ENCODE data around the gene DUSP6. TPM values are rescaled to one million over a fixed set of nuclear protein-coding genes. Genes with fewer than 3 reads are reported as not detected.

DUSP6 gene
- total RNA-seq, 1 donor from 2014 or later: 51.1 TPM

DNA sequence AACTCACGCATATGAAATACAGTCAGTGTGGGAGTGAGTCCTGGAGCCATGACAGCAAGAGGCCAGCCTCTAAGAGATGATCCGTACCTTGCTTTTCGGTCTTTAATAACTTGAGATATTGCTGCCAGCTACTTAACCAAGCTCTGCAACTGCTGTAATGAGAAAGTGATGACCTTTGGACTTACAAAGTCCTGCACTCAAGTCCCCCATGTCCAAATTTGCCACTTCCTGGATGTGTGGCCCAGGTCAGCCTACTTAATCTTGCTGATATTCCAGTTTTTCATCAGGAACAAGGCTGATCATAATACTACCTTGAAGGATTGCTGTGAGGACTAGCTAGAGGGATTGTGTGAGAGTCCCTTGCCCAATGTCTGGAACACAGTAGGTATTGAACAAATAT, 33.8 kb upstream of the DUSP6 start:
- no peaks in the 10 kb centered on the region for H3K9me3 ChIP-seq
- H3K36me3 ChIP-seq: no peaks in the 10 kb centered on the region
- no peak for DNase-seq (ENCODE audit: extremely low spot score in 2 of 2)
- intact Hi-C loops (cut with DNase I): no loop called here
- no peak overlapping the region for H3K27ac ChIP-seq
- H3K27me3 ChIP-seq: no peaks in the 10 kb centered on the region
- peaks cover 26% of the 10 kb centered on the region for H3K4me1 ChIP-seq
- no peak for TF ChIP-seq POLR2A (IDR thresholded peaks at IDR 0.05)
- TF ChIP-seq POLR2AphosphoS5 (IDR thresholded peaks at IDR 0.05; ENCODE audit: insufficient read depth in 1 of 2, low read depth in 1 of 2): no peak
- TF ChIP-seq, protein P1, sequence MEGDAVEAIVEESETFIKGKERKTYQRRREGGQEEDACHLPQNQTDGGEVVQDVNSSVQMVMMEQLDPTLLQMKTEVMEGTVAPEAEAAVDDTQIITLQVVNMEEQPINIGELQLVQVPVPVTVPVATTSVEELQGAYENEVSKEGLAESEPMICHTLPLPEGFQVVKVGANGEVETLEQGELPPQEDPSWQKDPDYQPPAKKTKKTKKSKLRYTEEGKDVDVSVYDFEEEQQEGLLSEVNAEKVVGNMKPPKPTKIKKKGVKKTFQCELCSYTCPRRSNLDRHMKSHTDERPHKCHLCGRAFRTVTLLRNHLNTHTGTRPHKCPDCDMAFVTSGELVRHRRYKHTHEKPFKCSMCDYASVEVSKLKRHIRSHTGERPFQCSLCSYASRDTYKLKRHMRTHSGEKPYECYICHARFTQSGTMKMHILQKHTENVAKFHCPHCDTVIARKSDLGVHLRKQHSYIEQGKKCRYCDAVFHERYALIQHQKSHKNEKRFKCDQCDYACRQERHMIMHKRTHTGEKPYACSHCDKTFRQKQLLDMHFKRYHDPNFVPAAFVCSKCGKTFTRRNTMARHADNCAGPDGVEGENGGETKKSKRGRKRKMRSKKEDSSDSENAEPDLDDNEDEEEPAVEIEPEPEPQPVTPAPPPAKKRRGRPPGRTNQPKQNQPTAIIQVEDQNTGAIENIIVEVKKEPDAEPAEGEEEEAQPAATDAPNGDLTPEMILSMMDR (IDR thresholded peaks at IDR 0.05): no peak
- H3K4me3 ChIP-seq: no peak overlapping the region

DNA sequence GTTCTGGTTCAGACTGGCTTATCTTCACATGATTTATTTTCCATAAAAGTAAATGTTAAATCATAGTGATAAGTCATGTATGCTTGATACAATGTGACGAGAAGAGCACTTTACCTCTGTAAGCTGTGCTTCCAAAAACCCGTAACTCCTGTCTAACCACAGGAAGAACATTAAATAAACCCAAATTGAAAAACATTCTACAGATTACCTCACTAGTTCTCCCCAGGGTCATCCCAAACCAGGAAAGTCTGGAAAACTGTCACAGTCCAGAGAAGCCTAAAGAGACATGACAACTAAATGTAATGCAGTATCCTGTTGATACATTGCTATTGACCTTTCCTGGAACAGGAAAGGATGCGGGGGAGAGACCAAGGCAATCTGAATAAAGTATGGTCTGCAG, 32.5 kb upstream of the DUSP6 start:
- TF ChIP-seq, protein P1 (IDR thresholded peaks at IDR 0.05): no peak
- intact Hi-C loops (cut with DNase I): no loop called here
- no peak overlapping the region for H3K4me3 ChIP-seq
- no peaks in the 10 kb centered on the region for H3K9me3 ChIP-seq
- H3K27ac ChIP-seq: no peak overlapping the region
- H3K4me1 ChIP-seq: peaks cover 26% of the 10 kb centered on the region
- no peak for DNase-seq (ENCODE audit: extremely low spot score in 2 of 2)
- H3K36me3 ChIP-seq: no peaks in the 10 kb centered on the region
- H3K27me3 ChIP-seq: no peaks in the 10 kb centered on the region

DNA sequence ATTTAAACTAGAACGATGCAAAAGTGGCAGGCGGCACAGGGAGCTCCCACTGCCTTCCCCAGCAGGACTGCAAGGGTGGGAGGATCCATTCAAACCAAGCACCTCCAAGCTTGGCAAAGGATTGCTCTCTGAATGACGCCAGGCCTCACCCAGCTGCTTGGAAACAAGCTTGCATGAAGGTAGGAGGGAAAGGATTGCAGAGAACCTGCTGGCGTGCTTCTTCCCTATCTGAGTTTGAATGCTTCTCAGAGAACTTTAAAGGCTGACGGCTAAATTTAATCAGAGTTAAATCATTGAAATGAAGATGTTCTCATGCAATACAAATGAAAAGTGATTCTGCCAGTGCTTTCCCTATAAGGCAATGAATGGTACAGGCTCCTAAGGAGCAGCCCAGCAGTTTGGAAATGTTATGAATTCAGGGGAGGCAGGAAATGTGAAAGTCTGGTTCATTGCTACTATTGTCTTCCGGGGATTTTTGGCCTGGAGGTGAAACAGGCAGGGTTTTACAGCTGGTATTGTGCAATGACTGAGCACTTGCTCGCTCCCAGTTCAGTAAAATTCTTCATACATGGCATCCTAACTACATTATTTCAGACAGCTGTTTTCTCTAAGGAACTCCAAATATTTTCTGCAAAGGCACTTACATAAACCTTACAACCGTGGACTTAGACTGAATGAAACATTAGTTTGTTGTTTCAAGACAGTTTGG, 31.9 kb upstream of the DUSP6 start:
- Histone ChIP-seq H3K9me3 (no peaks in the 10 kb centered on the region), H3K4me3 (no peak overlapping the region), H3K27ac (no peak overlapping the region), H3K36me3 (no peaks in the 10 kb centered on the region), H3K4me1 (peaks cover 26% of the 10 kb centered on the region), H3K27me3 (no peaks in the 10 kb centered on the region)
- no peak for DNase-seq (ENCODE audit: extremely low spot score in 2 of 2)
- intact Hi-C loops (cut with DNase I): no loop called here
- TF ChIP-seq POLR2AphosphoS5 (IDR thresholded peaks at IDR 0.05; ENCODE audit: insufficient read depth in 1 of 2, low read depth in 1 of 2) (peak in 1 of 2 donors; percentile 55), POLR2A (IDR thresholded peaks at IDR 0.05) (no peak)
- TF ChIP-seq, protein P1 (IDR thresholded peaks at IDR 0.05): no peak

DNA sequence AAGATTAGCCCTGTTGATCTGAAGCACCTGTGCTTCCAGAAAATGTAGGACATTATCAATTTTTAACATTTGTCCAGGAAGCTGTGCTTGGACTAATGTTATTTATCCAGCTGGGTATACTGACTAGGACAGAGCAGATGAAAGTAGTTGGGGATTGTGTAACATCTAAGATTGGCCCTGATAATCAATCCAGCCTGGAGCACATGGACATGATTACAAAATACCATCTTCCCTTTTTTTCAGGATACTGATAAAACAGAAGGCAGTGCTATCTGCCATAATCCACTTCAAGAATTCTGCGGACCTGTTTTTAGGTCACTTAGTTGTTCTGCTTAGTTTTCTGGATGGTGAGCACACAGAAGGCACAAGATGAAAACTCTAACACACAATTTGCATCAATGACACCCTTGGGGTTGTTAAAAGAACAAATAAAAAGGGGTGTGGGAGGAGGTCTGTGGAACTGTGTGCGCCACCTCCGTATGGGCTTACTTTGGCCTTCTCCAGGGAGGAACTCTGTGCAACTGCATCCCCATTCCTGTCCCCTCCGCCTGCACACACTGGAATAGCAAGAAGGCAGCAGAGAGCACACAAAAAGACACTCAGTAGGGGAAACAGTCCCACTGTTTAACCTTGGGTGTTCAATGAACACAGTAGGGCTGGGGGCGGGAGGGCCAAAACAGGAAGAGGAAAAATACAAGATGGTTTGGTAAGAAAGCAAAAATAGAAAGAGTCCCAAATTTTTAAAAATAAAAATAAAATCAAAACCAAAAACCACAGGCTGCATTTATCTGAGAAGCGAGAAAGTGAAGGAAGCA, 31.1 kb upstream of the DUSP6 start:
- intact Hi-C loops (cut with DNase I): no loop called here
- Histone ChIP-seq H3K4me1 (peaks cover 26% of the 10 kb centered on the region), H3K4me3 (no peak overlapping the region)

DNA sequence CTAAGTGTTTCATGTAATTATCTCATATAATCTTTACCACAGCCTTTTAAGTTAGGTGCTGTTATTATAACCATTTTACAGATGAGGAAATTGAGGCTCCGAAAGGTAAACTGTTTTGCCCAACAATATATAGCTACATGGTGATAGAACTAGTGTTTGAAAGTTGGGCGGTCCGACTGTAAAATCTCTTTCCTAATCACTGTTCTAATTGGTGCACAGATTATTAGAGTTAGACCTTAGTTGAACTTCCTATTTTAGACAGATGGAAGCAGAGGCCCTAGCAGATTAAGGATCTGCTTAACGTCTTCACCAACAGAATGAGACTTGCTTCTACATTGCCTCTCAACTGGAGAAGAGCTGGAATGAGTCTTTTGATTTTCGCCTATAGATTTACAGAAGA, 30.0 kb upstream of the DUSP6 start:
- H3K4me1 ChIP-seq: peaks cover 26% of the 10 kb centered on the region
- H3K4me3 ChIP-seq: no peak overlapping the region
- no peak overlapping the region for H3K27ac ChIP-seq
- no peaks in the 10 kb centered on the region for H3K9me3 ChIP-seq
- TF ChIP-seq, protein P1 (IDR thresholded peaks at IDR 0.05): no peak
- TF ChIP-seq POLR2A (IDR thresholded peaks at IDR 0.05) (no peak), POLR2AphosphoS5 (IDR thresholded peaks at IDR 0.05; ENCODE audit: insufficient read depth in 1 of 2, low read depth in 1 of 2) (no peak)
- H3K27me3 ChIP-seq: no peaks in the 10 kb centered on the region
- no peak for DNase-seq (ENCODE audit: extremely low spot score in 2 of 2)
- H3K36me3 ChIP-seq: no peaks in the 10 kb centered on the region
- intact Hi-C loops (cut with DNase I): no loop called here

More for the DNA sequence above, 31.1 kb upstream of the DUSP6 start:
- TF ChIP-seq POLR2AphosphoS5 (IDR thresholded peaks at IDR 0.05; ENCODE audit: insufficient read depth in 1 of 2, low read depth in 1 of 2): no peak
- TF ChIP-seq POLR2A (IDR thresholded peaks at IDR 0.05): no peak
- Histone ChIP-seq H3K9me3 (no peaks in the 10 kb centered on the region), H3K36me3 (no peaks in the 10 kb centered on the region), H3K27me3 (no peaks in the 10 kb centered on the region), H3K27ac (no peak overlapping the region)
- no peak for DNase-seq (ENCODE audit: extremely low spot score in 2 of 2)
